Activated CD4-positive, CD25-positive, alpha-beta regulatory T cell treated with anti-CD3 and anti-CD28 coated beads, Interleukin-2, amount 50 U/mL, for 24 hours (primary cell): Measurements from ENCODE around the gene SYT17.

ENCODE experiments used
- ATAC-seq, 2 donors: fragments of 150-1000 bp; cut with Tn5 transposase; one replicate each; pipeline ENCODE4 v1.10.0; 2021; ENCODE audit warnings: mild to moderate bottlenecking in 1 of 2, moderate library complexity in 1 of 2

SYT17 gene

DNA sequence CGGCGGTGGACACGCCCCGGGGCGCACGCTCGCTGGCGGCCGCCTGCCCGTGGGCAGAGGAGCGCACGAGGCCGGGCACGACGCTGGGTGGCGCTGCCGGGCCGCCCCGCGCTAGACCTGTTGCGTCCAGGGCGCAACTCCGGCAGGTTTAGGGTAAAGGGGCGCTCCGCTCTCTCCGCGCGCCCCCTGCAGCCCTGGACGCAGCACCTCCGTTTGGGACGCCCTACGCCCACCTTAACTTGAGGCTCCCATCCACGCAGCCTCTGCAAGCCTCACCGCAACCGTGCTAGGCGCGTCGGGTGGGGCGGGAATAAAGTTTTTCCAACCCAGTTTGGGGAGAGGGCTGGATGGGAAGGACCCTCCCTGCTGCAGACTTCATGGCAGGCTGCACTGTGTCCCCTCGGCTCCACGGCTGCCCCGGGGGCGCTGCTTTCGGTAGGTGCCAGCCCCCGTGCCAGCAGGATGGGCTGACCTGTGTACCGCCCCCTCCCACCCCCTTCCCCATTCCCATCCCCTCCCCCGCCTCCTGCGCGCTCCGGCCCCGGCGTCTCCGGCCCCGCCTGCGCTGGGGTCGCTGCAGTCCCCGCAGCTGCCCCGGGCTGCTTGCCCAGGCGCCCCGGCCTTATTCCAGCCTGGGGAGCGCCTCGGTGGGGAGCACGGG lies at the start of gene SYT17:
SYT17 (plus strand) TSS at position 531 of the 661 bp plus-strand sequence. CDS start 407 bp downstream, outside the sequence.
- ATAC-seq, result peak; percentile 48 to 49

DNA sequence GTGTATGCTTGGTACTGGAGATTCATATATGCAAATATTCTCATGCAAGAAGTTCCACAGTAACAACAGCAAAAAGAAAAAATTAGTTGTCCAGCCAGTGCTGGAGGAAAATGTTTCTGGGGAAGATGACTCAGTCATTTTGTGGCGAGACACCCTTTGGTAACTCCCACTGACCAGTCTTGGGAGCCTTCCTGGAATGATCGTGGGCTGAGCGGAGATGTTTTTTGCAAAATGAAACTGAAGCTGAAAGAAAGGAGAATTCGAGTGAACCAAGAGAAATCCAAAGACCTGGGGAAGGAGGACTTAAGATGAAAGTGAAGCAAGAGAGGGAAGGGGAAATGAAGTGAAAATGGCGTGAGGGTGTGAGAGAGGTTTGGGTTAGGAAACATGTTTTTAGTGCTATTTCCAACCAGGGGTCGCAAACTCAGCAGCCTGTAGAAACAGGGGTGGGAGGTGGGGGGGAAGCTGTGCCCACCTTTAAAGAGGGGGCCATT lies 49.1 kb upstream of the SYT17 start:
- ATAC-seq, result peak in 1 of 2 donors; percentile 37

DNA sequence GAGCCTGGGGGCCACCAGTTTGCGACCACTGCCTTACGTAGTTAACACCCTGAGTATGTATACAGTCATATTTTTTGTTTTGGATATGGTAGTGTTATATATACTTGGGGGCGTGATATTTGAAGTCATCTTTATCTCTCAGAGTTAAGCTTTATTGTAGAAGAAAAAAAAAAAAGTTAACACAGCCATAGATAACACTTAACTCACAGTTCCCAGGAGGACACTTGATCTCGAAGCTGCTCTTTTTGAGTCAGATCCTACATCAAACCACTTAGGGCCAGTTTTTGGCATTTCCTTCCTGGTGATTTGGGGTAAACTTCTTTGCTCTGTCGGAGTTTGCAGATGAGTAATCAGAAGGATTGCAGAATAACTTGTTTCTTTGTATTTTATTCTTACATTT lies 48.5 kb upstream of the SYT17 start:
- no peak for ATAC-seq

DNA sequence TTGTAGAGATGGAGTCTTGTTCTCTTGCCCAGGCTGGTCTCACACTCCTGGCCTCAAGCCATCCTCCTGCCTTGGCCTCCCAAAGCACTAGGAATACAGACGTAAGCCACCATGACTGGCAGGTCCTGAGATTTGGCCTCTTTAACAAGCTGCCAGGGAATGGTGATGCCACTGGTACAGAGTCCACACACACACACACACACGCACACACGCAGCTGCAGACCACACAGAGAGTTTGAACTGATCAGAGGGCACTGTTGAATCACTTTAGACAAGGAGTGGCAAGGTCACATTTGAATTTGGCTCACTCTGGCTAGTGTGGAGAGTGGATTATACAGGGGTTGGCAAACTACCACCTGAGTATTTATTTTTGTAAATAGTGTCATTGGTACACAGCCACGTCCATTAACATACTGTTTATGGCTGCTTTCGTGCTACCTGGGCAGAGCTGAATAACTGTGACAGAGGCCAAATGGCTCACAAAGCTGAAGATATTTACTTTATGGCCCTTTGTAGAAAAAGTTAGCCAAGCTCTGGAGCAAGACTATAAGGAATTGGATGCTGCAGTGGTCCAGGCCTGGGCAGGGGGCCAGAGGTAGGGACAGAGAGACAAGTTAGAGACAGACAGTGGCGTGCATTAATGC lies 44.4 kb upstream of the SYT17 start:
- ATAC-seq, result no peak

DNA sequence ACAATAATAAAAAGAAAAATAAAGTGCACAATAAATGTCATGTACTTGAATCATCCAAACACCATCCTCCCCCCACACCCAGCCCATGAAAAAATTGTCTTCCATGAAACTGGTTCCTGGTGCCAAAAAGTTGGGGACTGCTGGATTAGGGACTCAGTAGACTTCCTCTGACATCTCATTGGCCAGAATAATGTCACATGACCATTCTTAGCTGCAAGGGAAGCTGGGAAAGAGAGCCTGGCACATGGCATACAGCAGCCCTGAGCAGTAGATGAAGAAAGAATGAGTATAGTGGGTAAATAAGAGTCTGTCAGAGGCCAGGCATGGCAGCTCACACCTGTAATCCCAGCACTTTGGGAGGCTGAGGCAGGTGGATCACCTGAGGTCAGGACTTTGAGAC lies 41.7 kb upstream of the SYT17 start:
- ATAC-seq, result no peak

GRCh38 chr16:19127205-19127604 lies 40.8 kb upstream of the SYT17 start:
- no peak for ATAC-seq

DNA sequence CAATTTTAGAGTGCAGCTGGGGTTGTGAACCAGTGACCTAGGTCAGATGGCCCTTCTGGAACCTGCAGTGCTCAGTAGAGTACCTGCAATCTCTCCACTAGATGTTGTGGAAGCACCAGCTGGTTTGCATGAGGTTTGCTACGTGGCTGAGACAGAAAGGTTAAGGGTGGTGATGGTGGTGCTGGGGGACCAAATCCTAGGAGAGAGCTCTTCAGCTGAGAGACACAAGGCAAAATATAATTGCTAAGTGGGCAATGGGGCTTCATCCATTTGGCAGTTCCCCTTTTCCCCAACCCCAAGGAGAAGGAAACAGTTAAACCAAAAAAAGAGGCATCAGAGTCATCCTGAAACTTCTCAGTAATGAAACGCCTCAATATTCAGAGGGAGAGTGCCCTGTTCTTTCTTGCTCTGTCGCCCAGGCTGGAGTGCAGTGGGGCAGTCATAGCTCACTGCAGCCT lies 40.3 kb upstream of the SYT17 start:
- ATAC-seq, result no peak

GRCh38 chr16:19128454-19129200 lies 39.4 kb upstream of the SYT17 start:
- no peak for ATAC-seq

DNA sequence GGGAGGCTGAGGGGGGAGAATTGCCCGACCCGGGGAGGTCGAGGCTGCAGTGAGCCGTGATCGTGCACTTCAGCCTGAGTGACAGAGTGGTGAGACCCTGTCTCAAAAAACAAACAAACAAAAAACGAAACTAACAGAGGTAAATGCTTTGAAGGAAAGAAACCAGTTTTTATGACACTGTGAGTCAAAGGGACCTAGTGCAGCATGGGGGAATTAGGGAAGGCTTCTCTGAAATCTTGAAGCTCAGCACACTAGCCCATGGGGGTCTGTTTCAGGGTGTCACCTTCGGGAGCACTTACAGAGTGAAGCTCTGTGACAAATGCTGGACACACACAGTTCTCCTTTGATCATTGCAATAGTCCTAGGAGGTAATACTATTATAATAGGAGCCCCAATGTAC lies 37.7 kb upstream of the SYT17 start:
- no peak for ATAC-seq

GRCh38 chr16:19130852-19131824 lies 36.9 kb upstream of the SYT17 start:
- ATAC-seq, result no peak

GRCh38 chr16:19131825-19132218 lies 36.2 kb upstream of the SYT17 start:
- ATAC-seq, result no peak

DNA sequence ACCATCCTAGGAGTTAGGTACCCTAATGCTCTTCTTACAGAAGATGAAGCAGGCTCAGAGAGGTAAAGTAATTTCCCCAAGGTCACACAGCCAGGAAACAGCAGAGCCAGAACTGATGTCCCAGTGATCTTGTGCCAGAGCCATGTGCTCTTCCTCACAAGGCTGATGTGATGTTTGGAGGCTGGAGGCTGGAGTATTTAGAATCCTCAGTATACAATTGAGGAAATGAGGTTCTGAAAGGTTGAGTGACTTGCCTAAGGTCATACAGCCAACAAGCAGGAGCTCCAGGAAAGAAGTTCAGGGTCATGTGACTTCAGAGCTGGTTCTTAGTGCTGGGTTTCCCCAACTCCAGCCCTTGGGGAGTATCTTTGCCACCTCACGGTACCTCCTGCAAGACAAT lies 35.8 kb upstream of the SYT17 start:
- ATAC-seq, result no peak

DNA sequence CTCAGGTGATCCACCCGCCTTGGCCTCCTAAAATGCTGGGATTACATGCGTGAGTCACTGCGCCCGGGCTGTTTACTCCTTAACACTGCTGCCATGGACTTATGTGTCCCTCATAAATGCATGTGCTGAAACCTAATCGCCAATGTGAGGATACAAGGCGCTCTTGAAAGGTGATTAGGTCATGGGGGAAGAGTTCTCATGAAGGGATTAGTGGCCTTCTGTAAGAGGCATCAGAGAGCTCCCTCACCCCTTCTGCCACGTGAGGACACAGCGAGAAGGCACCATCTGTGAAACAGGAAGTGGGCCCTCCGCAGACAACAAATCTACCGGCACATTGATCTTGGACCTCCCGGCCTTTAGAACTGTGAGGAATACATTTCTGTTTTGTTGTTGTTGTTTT lies 35.1 kb upstream of the SYT17 start:
- no peak for ATAC-seq

DNA sequence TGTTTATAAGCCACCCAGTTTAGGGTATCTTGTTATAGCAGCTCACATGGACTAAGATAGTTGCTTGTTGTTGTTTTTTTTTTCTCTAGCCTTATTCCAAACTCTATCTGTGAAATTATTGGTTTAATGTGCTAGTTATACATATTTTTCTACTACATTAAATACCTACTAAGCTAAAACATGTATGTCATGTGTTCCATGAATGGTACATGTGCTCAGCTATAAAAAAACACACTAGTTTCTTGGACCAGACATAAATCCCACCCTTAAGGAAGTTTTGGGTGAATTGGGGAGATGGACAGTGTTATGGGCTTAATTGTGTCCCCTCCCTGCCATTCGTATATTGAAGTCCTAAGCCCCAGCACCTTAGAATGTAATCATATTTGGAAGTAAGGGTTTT lies 34.4 kb upstream of the SYT17 start:
- no peak for ATAC-seq

DNA sequence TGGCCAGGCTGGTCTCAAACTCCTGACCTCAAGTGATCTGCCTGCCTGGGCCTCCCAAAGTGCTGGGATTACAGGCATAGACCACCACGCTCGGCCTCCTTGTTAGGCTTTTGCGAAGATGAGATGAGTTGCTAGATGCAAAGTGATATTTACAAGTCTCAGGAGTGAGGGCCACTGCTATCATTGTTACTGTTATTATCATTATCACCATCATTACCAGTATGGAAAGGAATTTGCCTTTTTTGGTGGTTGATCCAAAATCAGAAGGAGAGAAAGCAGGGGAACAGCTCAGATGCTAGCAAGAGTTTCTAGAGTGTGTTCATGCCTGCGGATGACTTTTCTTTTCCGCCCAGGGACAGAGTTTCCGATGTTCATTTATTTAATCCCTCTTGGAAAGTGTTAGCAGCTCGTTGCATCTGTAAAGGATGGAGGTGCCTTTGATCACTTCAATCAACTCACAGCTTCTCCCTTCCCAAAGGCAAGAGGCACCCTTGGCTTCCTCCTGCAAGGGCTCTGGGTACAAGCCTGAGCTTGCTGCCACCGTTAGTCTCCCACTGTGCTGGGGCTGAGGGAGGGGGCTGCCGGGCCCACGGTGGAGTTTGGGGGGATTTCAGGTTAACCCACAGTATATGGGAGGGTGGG lies 32.7 kb upstream of the SYT17 start:
- ATAC-seq, result no peak

DNA sequence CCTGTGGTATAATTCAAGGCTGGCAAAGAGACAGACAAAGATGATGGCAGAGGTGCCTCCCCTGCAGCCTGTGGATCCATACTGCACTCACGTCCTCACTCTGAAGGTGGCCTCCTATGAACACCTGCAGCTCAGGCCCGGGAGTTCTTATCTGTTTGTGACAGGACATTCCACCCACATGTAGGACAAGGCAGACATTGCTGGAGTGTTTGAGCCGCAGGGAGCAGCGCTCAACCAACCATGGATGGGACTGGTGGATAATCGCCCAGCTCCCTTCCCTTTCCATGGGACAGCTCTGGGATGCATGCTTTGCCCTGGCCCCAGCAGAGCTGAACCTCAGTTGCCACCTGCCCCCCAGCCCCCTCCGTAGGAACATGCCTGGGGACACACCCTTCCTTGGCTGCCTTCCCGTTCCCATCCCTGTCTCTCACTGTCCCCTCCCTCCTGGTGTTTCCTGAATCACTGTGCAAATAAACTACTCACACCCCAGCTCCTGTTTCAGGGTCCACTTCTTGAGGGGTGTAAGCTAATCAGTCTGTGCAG lies 32.1 kb upstream of the SYT17 start:
- no peak for ATAC-seq

DNA sequence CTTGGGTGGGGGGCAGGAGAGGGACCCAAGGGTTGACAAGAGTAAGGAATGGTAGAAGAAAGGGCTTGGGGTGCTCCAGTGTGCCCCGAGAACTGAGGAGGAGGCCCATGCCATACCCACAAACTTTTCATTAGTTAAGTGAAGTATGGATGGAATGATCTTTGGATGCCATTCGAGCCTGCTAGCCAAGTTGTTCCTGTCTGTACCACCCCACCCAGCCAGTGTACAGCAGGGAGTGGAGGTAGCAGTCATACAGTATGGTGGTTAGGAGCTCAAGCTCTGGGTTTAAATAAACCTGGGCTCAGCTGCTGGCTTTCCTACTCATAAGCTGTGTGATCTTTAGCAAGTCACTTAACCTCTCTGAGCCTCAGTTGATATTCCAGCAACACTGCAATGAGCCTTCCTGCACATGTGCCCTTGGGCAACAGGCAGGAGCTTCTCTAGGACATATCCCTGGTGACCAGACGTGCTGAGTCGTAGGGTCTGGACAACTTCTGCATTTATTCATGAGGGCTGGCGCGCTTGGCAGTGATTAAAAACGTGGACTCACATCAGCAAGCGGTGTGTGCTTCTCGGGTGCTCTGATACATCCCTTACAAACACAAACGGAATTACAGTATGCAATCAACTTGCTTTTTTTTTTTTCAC lies 31.4 kb upstream of the SYT17 start:
- no peak for ATAC-seq

DNA sequence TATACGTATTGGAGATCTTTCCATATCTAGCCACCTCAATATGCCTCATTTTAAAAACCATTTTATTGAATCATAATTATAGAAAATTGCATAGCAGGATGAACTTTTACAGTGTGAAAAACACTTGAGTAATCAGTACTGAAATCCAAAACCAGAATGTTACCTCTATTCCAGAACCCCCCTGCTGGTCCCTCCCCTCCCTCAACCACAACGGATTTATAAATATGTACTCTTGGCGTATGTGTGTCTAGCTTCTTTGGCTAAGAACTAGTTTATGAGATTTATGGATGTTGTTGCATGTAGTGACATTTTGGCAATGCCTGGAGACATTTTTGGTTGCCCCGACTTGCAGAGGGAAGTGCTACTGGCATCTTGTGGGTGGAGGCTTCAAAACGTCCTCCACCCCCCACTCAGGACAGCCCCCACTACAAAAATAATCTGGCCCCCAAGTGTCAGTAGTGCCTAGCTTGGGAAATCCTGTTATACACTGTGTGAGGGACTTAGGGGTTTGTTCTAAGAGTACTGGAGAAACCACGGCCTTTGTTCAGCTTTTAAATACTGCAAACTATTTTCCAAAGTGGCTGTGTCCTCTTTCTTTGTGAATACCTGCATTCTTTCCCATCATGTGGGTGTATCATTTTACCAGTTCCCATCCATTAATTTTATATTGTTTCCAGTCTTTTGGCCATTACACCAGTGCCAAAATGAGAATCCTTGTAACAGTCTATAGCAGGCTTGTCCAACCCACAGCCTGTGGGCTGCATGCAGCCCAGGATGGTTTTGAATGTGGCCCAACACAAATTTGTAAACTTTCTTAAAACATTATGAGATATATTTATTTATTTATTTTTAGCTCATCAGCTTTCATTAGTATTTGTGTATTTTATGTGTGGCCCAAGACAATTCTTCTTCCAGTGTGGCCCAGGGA lies 30.6 kb upstream of the SYT17 start:
- ATAC-seq, result no peak

DNA sequence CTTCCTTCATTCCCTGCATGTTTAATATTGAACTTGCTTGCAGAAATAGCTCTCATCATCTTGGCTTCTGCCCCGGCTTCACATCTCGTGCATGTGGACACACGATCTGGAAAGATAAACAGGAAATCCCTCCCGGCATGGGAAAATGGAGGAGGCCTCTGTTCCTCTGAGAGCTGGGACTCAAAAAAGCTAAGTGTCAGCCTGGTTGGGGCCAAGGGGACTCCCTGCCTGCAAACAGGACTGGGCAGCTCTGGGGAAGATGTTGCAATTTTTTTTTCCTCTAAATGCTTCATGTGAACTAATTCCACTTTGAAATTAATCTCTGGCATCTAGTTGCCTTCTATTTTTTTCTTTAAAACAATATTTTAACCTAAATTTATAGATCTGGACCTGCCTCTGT lies 29.4 kb upstream of the SYT17 start:
- ATAC-seq, result no peak
